Tibial nerve (tissue), 4 donors: ENCODE results near the gene GRIN3B. TPM values are rescaled to one million over a fixed set of nuclear protein-coding genes. Genes with fewer than 3 reads are reported as not detected.

Source experiments
- DNase-seq, 2 donors: peaks; one replicate each; pipeline ENCODE4 v3.0.0-alpha.2; 2019; ENCODE audit warnings: low spot score in 2 of 2
- H3K27ac ChIP-seq, 4 donors: fragments of 200-600 bp; sonication (generic) in 3 of 4; one replicate each; pipeline ENCODE4 v1.5.1; 2017 to 2019; ENCODE audit warnings: mild to moderate bottlenecking in 1 of 4
- H3K27me3 ChIP-seq, 2 donors: fragments of 200-600 bp; sonication (generic) in 1 of 2; one replicate each; pipeline versions ENCODE4 v1.5.1 to v1.6.0; 2017 to 2019
- H3K36me3 ChIP-seq, 3 donors: fragments of 200-600 bp; sonication (generic); one replicate each; pipeline ENCODE4 v1.5.1; 2018 to 2019
- H3K4me1 ChIP-seq, 4 donors: fragments of 200-600 bp; sonication (generic) in 3 of 4; one replicate each; pipeline ENCODE4 v1.5.1; 2017 to 2019
- H3K4me3 ChIP-seq, 4 donors: fragments of 200-600 bp; sonication (generic) in 3 of 4; one replicate each; pipeline ENCODE4 v1.5.1; 2017 to 2019; ENCODE audit warnings: mild to moderate bottlenecking in 1 of 4, moderate library complexity in 1 of 4
- H3K9me3 ChIP-seq, 4 donors: fragments of 200-600 bp; sonication (generic) in 3 of 4; one replicate each; pipeline ENCODE4 v1.5.1; 2017 to 2019
- CTCF ChIP-seq, 5 experiments: fragments of 200-600 bp in 3 of 5; fragments of 450-650 bp in 2 of 5; sonication (generic) in 3 of 5; IDR thresholded peaks; one replicate each; pipeline ENCODE4 v1.5.1; 2016 to 2019; ENCODE audit warnings: antibody characterized with exemption in 5 of 5, mild to moderate bottlenecking in 3 of 5, moderate library complexity in 2 of 5
- EP300 ChIP-seq, 2 donors: sonication (generic); formaldehyde crosslinking; IDR thresholded peaks; one replicate each; pipeline ENCODE4 v1.6.1; 2017; ENCODE audit warnings: antibody characterized with exemption in 2 of 2, mild to moderate bottlenecking in 1 of 2
- POLR2A ChIP-seq, 2 donors: fragments of 450-650 bp; IDR thresholded peaks; one replicate each; pipeline ENCODE4 v1.6.1; 2017; ENCODE audit warnings: antibody characterized with exemption in 2 of 2, mild to moderate bottlenecking in 2 of 2, moderate library complexity in 2 of 2
- WGBS, 2 donors: methylation state at CpG; one replicate each; pipeline ENCODE4 v1.1.5; 2018; 5-methylcytosine and 5-hydroxymethylcytosine counted together
- total RNA-seq, 4 donors: library from RNA; depleted of rRNA; stranded (reverse); fragments of >200 nt; gene quantifications; one replicate each; pipeline ENCODE4 v1.1.0, GENCODE V29; 2016

GRIN3B gene
- total RNA-seq, 4 donors from 2014 or later = 2.4 TPM; not detected in 3

DNA sequence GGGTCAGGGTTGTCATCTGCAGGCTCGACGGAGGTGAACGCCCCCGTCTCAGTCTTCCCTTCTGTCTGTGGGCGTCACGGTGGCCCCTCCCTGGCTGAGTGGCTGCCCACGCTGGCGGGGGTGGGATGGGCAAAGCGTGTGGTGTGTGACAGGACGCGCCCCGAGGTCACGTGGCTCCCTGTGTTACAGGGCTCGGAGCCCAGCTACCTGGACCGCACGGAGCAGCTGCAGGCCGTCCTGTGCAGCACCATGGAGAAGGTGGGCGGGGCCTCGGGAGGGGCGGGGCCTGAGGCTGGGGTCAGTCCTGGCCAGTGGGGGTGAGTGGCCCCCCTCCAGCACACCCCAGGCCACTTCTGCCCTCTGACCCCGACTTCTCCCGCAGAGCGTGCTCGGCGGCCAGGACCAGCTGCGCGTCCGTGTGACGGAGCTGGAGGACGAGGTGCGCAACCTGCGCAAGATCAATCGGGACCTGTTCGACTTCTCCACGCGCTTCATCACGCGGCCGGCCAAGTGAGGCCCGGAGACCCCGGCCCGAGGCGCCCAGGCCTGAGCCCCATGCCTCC lies 6.3 kb upstream of the GRIN3B start:
- 88 to 90% methylated on average over 30 to 37 of the region's 43 CpGs for WGBS, 2 donors
- Histone ChIP-seq H3K27ac (no peak overlapping the region), H3K4me3 (no peak overlapping the region), H3K4me1 (peaks cover 0 to 11% (median 7%) of the 10 kb centered on the region in 4 donors), H3K36me3 (peaks cover 0 to 58% (median 0%) of the 10 kb centered on the region in 3 donors), H3K9me3 (no peaks in the 10 kb centered on the region), H3K27me3 (peaks cover 0 to 41% of the 10 kb centered on the region in 2 donors)
- TF ChIP-seq POLR2A (IDR thresholded peaks at IDR 0.05) (no peak), CTCF (IDR thresholded peaks at IDR 0.05) (no peak), EP300 (IDR thresholded peaks at IDR 0.05) (no peak)
- no peak for DNase-seq

GRCh38 chr19:994516-994915 lies 5.7 kb upstream of the GRIN3B start:
- Histone ChIP-seq H3K27ac (no peak overlapping the region), H3K27me3 (peaks cover 0 to 47% of the 10 kb centered on the region in 2 donors), H3K36me3 (peaks cover 0 to 54% (median 0%) of the 10 kb centered on the region in 3 donors), H3K4me1 (peaks cover 0 to 11% (median 7%) of the 10 kb centered on the region in 4 donors), H3K9me3 (no peaks in the 10 kb centered on the region), H3K4me3 (no peak overlapping the region)
- 89 to 93% methylated on average over 15 to 18 of the region's 18 CpGs for WGBS, 2 donors
- no peak for DNase-seq
- TF ChIP-seq CTCF (IDR thresholded peaks at IDR 0.05) = no peak
- TF ChIP-seq EP300 (IDR thresholded peaks at IDR 0.05) = no peak
- no peak for TF ChIP-seq POLR2A (IDR thresholded peaks at IDR 0.05)

DNA sequence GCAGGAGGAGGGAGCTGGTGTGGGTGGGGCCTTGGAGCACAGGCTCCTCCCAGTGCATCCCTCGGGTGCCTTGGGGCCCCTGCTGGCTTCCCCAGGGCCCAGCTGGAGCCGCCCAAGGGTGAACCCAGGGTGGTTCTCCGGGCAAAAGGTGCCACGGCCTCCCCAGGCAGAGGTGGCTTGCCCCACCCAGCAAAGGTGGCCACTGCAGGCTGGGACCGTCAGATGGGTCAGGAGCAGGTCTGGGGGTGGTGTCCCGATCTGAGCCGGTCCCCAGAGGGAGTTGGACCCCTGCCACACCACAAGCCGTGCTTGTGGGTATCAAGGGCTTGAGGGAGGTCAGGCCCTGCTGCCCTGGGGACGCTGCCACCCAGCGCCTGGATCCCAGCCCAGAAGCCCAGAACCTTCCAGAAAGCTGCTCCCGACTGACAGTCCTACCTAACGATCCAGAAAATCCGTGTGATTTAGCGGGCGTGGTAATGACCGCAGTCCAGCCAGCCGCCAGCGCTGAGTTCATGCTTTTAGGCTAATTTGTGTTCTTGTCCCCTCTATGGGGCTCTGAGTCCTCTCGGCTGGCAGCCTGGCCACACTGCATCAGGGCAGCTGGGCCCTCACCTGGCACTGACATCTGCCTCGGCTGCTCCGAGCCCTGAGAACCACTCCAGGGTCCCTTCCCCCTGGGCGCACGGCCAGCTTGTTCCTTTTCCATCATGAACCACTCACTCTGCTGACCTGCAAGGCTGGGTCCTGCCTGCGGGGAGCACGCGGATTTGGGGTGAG lies 5.0 kb upstream of the GRIN3B start:
- Histone ChIP-seq H3K27me3 (peaks cover 0 to 54% of the 10 kb centered on the region in 2 donors), H3K4me3 (no peak overlapping the region), H3K4me1 (peaks cover 0 to 14% (median 9%) of the 10 kb centered on the region in 4 donors), H3K9me3 (no peaks in the 10 kb centered on the region), H3K36me3 (peaks cover 0 to 47% (median 0%) of the 10 kb centered on the region in 3 donors), H3K27ac (no peak overlapping the region)
- DNase-seq = no peak
- no peak for TF ChIP-seq EP300 (IDR thresholded peaks at IDR 0.05)
- TF ChIP-seq CTCF (IDR thresholded peaks at IDR 0.05) = no peak
- no peak for TF ChIP-seq POLR2A (IDR thresholded peaks at IDR 0.05)
- WGBS, 2 donors = 66 to 70% methylated on average over 16 to 18 of the region's 26 CpGs

DNA sequence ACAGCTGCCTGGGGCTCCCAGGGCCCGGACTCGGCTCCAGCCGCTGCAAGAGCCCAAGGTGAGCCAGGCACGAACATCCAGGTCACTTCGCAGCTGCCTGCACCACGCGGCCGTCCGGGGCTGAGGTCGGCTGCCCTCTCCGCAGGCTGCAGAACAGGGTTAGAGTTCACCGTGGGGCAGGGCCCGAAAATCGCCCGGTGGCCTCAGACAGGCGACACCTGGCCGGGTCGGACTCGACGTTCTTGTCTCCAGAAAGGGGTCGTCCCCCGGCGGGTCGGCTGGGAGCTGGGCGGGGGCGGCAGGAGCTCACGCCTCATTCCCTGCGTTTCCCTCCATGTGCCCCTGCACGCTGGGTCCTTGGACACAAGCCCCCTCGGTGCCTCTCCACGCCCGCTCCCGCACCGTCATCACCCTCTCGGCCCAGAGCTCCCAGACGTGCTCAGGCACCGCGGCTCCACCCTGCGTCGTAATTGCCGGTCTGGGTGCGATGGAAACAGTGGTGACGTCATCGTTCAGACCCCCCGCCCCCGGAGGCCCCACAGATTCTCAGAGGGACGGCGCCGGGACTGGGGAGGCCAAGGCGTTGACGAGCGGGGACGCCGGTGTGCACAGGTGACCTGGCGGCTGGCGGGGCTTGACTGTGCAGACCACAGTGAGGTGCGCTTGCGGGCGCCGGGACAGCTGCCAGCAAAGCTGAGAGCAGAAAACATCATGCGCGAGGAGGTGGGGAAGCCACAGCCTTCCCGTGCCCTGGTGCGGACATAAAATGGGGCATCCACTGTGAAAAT lies 4.0 kb upstream of the GRIN3B start:
- H3K4me1 ChIP-seq = peaks cover 0 to 23% (median 15%) of the 10 kb centered on the region in 4 donors
- no peak for DNase-seq
- TF ChIP-seq EP300 (IDR thresholded peaks at IDR 0.05) = no peak
- TF ChIP-seq POLR2A (IDR thresholded peaks at IDR 0.05) = no peak
- no peak for TF ChIP-seq CTCF (IDR thresholded peaks at IDR 0.05)
- peaks cover 0 to 61% of the 10 kb centered on the region in 2 donors for H3K27me3 ChIP-seq
- peaks cover 0 to 37% (median 0%) of the 10 kb centered on the region in 3 donors for H3K36me3 ChIP-seq
- no peaks in the 10 kb centered on the region for H3K9me3 ChIP-seq
- WGBS, 2 donors = 1 to 7% methylated on average over 38 to 45 of the region's 64 CpGs
- H3K4me3 ChIP-seq = no peak overlapping the region
- H3K27ac ChIP-seq = no peak overlapping the region
